SK-N-SH (cell line): ENCODE results near the gene GEMIN8.

Experiments used
- CTCF ChIP-seq: fragments of 200-600 bp; sonication (generic); IDR thresholded peaks from 2 replicates; pipeline ENCODE4 v1.6.1; 2017; ENCODE audit warnings: antibody characterized with exemption, mild to moderate bottlenecking, moderate library complexity
- EP300 ChIP-seq, 2 experiments: IDR thresholded peaks; 2 replicates each; pipeline versions ENCODE4 v1.4.0 to v1.6.1; 2012; ENCODE audit warnings: borderline replicate concordance in 1 of 2, low read depth in 1 of 2, low read length in 1 of 2
- IRF3 ChIP-seq: fragments of 150-350 bp; IDR thresholded peaks from 2 replicates; pipeline ENCODE4 v1.6.1; 2016; ENCODE audit warnings: mild to moderate bottlenecking, low read depth, low read length
- REST ChIP-seq: IDR thresholded peaks from 2 replicates; pipeline ENCODE4 v1.6.1; 2012; ENCODE audit warnings: mild to moderate bottlenecking, low read depth, low read length, moderate library complexity

GRCh38 chrX:14014526-14014925, 15.2 kb downstream of the GEMIN8 start:
- TF ChIP-seq CTCF (no peak), REST (no peak), EP300 (IDR thresholded peaks at IDR 0.05; ENCODE audit: borderline replicate concordance in 1 of 2, low read depth in 1 of 2, low read length in 1 of 2) (no peak), IRF3 (no peak)
